Measurements from ENCODE around the gene SPAAR.
"Not testable (repeated sequence)": the region's sequence is repeated elsewhere in the genome, so short reads cannot be mapped to it uniquely, and the experiment has no call there.

The SPAAR gene, protein sequence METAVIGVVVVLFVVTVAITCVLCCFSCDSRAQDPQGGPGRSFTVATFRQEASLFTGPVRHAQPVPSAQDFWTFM

DNA sequence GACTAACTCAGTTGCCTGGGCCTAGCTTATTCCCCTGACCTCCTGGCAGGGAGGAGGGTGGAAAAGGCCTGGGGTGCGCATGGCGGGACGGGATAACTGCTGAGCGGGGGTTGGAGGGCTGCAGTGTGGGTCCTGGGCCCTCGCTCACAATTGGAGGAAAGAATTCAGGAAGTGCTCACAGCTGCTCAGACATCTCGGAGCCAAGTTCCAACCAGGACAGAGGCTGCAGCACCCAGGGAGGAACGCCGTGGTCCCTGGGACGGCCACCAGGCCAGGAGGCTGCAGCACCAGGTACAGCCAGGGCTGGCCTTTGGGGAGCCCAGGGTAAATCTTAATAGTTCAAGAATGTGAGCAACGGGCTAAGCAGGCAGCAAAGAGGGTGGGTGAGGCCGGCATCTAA, at the start of gene SPAAR:
SPAAR (plus strand) TSS at position 217 of the 400 bp plus-strand sequence. CDS start 974 bp downstream, outside the sequence.
- DNase-seq (ENCODE audit: low read depth, low spot score), result no peak

DNA sequence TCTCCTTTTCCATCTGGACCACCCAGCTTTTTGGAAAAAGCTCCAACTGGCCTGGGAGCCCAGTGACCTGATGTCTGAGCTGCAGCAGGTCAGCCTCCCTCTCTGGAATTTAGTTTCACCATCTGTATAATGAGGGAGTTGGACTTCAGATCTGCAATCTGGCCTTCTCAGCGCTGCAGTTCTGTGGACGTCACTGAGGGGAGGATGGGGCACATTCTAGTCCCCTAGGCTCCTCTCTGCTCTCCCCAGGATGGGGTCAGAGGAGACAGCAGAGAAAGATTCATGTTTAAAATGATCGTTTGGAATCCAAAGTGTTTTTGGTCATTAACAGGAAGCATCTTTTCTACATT, 49.3 kb upstream of the SPAAR start:
- DNase-seq (ENCODE audit: low read depth, low spot score), result no peak

DNA sequence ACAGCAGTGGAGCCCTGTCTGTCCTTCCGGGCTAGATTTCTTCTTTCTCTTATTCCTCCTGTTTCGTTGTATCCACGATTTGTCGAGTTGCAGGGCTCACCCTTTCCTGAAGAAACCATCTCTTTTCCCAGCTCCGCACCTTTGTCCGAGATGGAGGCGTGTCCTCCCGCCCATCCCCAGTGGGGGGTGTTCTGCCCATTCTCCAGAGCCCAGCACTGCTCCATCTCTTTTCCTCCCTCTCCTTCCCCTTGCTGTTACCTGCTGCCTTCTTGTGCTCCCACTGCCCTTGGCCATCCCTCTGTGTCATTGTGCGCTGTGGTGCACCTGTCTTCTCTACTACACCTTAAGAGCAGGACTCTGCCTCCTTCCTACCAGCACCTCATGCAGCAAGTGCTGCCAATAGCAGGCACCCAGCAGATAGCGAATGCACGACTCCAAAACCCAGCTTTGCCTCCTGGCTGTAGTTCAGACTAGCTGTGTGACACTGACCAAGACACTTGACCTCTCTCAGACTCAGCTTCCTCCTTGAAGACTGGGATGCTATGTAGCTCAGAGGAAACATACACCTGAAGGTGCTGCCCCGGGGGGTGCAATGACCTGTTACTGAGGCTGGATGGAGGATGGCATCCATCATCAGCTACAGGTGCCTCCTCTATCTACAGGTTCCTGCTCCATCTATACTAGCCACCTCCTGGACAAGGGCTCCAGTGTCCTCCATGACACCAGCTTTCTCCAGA, 48.0 kb upstream of the SPAAR start:
- no peak for DNase-seq (ENCODE audit: low read depth, low spot score)

DNA sequence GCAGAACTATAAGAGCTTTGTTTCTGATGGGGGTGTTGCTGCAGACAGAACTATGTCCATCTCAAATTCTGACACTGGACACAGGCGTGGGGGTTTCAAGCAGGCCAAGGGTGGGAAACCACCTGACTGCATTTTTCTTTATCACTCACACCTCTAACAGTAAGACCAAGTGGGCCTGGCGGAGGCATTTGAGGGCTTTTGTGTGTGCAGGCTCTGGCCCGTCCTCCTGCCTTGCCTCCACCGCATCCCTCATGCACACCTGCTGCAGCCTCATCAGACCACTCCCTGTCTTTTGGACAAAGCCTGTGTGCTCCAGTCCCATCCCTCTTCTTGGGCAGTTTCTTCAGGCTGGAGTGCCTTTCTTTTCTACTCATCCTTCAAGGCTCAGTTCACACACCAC, 47.0 kb upstream of the SPAAR start:
- DNase-seq (ENCODE audit: low read depth, low spot score), result no peak

DNA sequence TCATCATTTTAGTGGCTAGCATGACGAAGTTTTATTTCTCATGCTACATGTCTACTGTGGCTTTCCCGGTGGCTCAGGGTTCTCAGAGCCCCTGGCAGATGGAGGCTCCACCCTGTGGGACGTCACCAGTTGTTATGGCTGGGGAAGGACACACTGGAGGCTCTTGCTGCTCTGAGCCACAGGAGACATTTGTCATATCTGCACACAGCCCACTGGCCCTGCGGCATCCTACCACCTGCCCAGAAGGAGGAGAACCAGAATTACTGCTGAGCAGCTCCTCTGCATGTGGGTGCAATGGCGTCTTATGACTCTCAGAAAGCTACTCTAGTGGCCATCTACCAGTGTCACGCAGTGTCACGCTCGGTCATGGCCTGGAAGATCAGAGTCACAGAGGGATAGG, 45.7 kb upstream of the SPAAR start:
- no peak for DNase-seq (ENCODE audit: low read depth, low spot score)

DNA sequence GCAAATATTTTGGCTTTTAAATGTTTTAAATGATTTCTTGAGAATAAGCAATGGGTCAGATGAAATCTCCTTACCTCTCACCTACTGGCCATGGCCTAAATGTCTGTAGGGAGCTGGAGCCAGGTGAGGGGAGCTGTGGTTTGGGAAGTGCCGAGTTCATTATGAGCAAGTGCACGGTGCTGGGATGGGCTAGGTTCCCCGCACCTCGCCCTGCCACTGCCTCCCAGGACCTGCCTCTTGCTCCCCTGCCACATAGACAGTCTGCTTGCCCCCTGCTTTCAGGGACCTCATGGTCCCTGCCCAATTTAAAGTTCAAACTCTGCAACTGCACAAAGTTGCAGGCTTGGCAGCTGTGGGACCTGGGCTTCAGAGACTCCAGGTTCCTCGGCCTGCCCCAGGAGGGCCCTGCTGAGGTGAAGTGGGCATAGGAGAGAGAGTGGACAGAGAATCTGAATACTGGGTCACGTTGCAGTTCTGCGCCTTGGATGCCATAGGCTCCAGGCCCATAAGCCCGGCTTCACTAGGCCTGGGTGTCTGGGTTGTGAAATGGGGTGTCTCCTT, 44.5 kb upstream of the SPAAR start:
- no peak for DNase-seq (ENCODE audit: low read depth, low spot score)

DNA sequence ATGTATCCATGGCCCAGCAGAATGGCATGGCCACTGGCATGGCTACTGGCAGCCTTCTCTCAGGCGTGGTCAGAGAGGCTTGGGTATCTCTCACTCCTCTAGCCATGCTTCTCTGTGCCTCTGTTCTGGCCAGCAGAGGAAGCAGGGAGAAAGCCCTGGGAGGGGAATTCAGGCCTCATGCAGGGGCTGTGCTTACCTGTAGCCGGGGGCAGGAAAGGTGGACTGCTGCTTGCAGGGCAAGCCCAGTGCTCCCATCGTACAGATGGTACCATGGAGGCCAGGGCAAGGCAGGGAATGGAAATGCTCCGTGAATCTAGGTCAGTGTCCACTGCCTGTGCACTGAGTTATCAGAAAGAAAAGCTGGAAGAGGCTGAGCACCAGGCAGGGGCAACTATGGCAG, 41.8 kb upstream of the SPAAR start:
- no peak for DNase-seq (ENCODE audit: low read depth, low spot score)

DNA sequence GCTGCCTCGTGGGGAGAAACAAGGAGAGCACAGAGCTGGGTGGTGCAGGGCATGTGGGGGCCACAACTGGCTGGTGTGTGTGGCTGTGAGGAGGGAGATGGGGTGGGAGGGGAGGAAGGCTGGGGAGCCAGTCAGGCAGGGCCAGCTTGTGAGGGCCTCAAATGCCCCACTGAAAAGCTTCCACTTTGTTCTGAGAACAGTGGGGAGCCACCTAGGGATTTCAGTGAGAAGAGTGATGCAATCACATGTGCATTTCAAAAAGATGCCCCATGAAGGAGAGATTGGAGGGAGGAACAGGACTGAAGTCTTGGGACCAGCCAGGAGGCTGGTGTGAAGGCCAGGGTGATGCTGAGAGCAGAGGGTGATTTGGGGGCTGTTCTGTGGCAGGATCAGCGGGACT, 40.4 kb upstream of the SPAAR start:
- DNase-seq (ENCODE audit: low read depth, low spot score), result no peak

DNA sequence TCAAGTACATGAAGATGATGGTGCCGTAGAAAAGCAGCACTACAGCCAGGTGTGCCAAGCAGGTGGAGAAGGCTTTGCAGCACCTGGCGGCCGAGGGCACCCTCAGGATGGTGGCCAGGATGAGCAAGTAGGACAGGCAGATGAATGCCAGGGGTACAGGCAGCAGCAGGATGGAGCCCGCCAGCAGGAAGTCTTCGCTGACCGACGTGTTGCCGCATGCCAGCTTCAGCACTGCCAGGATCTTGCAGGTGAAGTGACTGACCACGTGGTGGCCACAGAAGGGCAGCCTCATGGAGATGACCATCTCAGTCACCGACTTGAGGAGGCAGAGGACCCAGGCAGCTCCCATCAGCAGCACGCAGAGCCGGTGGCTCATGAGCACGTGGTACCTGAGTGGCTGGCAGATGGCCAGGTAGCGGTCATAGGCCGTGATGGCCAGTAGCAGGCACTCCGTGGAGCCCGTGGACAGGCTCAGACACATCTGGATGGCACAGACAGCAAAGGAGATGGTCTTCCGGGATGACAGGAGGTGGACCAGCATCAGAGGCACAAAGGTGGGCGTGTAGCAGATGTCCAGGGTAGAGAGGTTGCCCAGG, 39.6 kb upstream of the SPAAR start:
- no peak for DNase-seq (ENCODE audit: low read depth, low spot score)

DNA sequence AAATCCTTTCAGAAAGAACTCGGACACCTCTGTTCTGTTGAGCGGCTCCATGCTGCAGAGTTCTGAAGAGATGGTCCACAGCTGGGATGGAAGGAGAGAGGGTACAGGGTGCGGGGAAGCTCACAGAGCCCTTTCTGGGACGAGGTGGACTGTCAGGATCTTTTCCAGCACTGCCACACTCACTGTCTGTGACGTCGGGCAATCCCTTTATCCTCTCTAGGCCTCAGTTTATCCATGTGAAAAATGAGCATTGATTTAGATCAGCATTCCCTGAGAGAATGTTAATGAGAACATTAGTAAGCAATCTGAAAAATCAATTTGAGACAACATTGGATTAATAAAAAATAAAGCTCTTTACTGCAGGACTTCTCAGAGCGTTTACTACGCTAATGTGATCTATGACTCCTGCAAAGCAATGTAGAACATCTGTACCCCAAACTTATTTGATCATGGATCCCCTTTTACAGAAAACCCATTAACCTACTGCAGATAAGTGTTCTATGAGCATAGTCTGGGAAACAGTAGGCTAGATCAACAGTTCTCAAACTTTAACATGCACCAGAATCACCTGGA, 38.9 kb upstream of the SPAAR start, which contains the start of gene OR13J1:
OR13J1 (minus strand) TSS at position 51 of the 573 bp plus-strand sequence; CDS start at position 51, 0 bp downstream.
- no peak for DNase-seq (ENCODE audit: low read depth, low spot score)

DNA sequence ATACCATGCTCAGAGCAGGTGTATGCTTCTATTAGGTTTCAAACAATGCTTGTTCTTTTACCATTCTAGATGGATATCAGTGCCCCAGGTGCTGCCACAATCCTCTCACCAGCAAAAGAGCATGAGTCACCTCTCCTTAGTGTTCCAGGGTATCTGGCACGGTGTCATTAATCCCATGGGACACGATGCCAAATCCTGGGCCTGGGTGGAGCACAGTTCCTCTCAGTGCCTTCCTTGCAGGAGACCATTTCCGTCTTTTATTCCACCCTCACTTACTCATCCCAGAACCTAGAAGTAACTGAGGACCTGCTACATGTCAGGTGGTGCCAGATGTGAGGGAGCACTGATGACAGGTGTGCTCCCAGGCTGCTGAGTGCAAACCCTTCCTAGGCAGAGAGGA, 37.7 kb upstream of the SPAAR start:
- no peak for DNase-seq (ENCODE audit: low read depth, low spot score)

DNA sequence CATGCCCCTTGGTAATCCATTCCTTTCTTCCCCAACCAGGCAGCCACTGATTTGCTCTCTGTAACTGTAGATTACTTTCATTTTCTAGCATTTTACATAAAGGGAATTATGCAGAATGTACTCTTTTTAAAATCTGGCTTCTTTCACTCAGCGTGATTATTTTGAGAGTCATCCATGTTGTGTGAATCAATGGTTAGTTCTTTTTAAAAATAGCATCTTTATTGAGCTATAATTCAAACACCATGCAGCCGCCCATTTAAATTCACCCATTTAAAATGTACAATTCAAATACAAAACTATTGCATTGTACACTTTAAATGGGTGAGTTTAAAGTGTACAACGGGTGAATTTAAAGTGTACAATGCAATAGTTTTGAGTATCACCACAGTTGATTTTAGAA, 36.8 kb upstream of the SPAAR start:
- no peak for DNase-seq (ENCODE audit: low read depth, low spot score)

DNA sequence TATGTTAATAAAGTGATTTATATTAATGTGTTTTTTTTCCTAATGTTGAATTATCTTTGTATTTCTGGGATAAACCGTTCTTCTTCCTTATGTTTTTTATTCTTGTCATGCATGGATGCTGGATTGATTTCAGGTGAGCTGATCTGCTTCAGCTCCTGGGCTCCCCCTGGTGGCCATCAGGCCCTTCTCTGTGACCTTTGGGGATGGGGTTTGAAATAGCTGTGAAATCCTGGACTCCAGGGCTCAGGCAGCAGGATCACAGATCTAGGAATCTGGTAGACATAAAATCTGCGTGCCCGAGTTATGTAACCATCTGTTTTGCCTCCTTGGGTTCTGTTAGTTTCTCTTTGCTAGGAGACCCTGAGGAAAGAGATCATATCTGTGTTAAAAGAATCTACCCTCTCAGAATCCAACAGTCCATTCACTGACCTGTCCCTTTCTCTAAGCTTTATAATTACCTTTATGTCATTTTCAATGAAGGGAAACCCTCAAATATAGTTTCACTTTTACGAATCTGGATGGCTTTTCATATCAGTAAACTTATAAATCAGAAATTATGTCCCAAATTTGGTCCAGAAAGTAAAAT, 26.9 kb upstream of the SPAAR start:
- DNase-seq (ENCODE audit: low read depth, low spot score), result peak; percentile 81

DNA sequence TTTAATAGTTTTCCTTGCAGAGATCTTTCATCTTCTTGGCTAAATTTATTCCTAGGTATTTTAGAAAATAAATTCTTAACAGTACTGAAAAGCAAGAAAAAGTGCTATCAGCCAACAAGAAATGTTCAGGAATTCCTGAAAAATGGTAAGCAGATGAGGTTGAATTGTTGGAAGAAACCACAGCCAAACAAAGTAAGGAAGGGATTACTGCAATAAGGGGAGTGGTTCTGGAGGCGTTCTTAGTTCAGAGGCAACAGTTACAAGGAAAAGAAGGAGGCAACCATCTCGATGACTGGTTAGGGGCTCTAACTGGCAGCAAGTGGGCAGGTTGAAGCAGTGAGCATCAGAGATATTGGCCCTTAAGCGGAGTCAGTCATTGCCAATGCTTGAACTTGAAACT, 26.3 kb upstream of the SPAAR start:
- DNase-seq (ENCODE audit: low read depth, low spot score), result no peak

DNA sequence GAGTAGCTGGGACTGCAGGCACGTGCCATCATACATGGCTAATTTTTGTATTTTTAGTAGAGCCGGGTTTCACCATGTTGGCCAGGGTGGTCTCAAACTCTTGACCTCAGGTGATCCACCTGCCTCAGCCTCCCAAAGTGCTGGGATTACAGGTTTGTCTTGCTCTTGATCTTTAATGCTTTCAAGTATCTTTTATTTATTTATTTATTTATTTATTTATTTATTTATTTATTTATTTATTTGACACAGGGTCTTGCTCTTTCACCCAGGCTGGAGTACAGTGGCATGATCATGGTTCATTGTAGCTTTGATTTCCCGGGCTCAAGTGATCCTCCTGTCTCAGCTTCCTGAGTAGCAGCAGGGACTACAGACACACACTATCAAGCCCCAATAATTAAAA, 24.4 kb upstream of the SPAAR start:
- not testable (repeated sequence) for DNase-seq (ENCODE audit: low read depth, low spot score)

DNA sequence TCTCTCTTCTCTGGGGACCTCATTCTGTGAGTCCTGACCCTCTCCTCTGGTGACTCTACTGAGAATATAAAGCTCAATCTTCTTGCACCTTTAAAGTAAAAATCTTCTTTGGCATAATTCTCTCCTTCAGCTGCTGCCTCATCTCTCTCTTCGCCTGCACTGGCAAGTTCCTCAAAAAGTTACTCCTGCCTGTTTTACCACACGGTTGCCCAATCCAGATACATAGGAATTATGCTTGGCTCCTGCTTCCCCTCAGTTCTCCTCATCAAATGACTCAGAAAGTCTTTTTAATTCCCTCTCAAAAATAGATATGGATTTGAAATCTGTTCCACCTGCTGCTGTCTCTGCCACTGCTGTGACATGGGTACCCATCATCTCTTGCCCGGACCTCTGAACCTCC, 17.6 kb upstream of the SPAAR start:
- DNase-seq (ENCODE audit: low read depth, low spot score), result no peak

DNA sequence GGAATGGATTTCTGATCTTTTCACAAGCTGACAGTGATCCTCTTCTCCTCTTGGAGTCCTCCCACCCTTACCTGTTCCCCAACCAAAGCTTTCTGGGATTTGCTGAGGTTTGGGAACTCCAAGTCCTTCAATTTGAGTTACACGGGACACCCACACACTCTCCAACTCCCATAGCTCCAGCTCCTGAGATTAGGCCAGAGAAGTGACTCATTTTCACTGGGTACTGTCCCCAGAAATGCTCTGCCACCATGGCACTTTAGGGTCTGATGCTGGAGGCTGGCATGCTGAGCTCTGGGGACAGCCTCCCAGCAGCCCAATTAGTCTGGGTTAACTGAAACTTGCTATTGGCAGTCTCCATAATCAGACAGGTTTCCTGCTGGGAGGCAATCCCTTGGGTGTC, 17.2 kb upstream of the SPAAR start:
- no peak for DNase-seq (ENCODE audit: low read depth, low spot score)

DNA sequence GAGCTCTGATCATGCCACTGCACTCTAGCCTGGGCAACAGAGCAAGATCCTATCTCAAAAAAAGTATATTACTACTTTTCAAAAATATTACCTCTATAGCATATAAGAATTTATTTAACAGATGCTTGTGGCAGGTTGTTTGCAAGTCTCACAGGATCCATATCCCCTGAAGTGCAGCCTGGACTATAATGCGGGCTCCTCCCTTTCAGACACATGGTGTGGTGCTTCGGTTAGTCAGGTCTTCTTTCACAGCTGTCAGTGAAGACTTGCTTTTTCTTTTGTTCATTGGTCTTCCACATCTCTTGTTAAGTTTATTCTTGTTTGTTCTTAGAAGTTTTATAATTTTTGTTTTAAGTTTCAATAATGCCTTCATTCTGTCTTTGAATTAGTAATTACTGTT, 12.7 kb upstream of the SPAAR start:
- no peak for DNase-seq (ENCODE audit: low read depth, low spot score)

DNA sequence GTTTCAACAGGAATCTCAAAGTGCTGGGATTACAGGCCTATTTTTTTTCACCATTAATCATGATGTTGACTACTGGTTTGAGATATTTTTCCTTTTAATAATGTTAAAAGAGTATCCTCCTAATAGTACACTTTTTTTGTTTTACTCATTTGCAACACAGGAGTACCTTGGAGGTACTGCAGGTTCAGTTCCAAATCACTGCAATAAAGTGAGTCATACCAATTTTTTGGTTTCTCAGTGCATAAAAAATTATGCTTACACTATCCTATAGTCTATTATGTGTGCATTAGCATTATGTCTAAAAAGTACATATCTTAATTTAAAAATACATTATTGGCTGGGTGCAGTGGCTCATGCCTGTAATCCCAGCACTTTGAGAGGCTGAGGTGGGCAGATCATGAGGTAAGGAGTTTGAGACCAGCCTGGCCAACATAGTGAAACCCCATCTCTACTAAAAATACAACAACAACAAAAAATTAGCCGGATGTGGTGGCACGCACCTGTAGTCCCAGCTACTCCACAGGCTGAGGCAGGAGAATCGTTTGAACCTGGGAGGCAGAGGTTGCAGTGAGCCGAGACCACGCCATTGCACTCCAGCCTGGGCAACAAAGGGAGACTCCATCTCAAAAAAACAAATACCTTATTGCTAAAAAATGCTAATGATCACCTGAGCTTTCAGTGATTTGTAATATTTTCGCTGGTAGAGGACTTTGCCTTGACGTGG, 11.8 kb upstream of the SPAAR start:
- not testable (repeated sequence) for DNase-seq (ENCODE audit: low read depth, low spot score)

DNA sequence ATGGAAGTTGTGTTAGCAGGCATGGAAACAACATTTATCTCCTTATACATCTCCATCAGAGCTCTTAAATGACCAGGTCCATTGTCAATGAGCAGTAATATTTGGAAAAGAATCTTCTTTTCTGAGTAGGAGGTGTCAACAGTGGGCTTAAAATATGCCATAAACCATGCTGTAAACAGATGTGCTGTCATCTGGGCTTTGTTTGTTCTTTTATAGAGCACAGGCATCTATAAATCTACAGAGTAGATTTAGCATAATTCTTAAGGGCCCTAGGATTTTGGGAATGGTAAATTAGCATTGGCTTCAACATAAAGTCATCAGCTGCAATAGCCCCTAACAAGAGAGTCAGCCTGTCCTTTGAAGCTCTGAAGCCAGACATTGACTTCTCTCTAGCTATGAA, 11.0 kb upstream of the SPAAR start:
- no peak for DNase-seq (ENCODE audit: low read depth, low spot score)

DNA sequence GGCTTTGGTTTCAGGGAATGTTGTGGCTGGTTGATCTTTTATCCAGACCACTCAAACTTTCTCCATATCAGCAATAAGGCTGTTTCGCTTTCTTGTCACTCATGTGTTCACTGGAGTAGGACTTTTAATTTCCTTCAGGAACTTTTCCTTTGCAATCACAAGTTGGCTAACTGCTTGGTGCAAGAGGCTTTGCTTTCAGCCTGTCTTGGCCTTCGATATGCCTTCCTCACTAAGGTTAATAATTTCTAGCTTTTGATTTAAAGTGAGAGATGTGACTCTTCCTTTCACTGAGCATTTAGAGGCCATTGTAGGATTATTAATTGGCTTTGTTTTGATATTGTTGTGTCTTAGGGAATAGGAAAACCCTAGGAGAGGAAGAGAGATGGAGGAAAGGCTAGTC, 10.3 kb upstream of the SPAAR start:
- DNase-seq (ENCODE audit: low read depth, low spot score), result no peak

DNA sequence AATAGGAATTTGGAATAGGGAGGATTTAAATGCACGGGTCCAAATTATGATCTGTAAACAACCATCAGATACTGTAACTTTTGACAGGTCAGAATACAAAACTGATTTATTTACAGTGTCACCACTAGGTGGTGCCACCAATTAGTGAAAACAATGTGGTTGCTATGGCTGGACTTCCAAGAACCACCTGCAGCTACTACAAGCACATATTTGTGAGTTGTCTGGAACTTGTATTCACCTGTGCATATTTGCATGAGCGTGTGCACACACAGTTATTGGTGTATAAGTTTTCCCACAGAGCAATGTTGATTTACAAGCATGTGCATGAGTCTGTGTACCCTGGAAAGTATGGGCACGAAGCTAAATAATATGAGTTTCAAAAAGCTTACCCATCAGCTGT, 6.2 kb upstream of the SPAAR start:
- no peak for DNase-seq (ENCODE audit: low read depth, low spot score)
